Measurements from ENCODE around the gene DYSF.

GRCh38 chr2:71685941-71686611 lies 232.7 kb downstream of the DYSF start:
- TF ChIP-seq POLR2AphosphoS5 (IDR thresholded peaks at IDR 0.05; ENCODE audit: borderline replicate concordance, low read depth, low read length) (no peak), EZH2 (IDR thresholded peaks at IDR 0.05) (no peak), FOXP2 (optimal IDR thresholded peaks at IDR 0.05; ENCODE audit: control extremely low read depth, extremely low read length, insufficient read depth) (no peak)

Data from SK-N-MC (cell line).